SKM-1 treated with dmso at 0.1 percent for 144 hours (cell line): Measurements from ENCODE around the gene COBL.

ENCODE experiments used
- DNase-seq: peaks from one replicate; lab custom pipeline; 2025; ENCODE audit not compliant: unreplicated experiment; lab: John Stamatoyannopoulos, UW

Gene COBL

DNA sequence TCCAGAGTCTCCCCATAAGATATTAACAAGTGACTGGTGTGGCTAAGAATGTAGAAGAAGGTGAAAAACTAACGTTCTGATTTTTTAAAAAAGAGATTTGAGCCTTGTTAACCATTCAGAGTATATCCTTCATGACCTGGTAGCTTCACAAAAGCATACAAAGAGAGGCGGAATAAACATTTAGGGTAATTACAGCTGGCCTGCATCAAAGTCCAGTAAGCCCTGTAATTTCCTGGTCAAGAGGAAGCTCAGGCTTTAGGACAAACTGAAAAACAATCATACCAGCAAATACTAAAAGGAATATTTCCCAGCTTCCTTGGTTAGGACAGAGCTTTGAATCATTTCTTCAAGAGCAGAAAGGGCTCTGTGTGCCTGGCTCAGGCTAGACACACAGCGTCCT is 165.2 kb downstream of the COBL start:
- DNase-seq: no peak

DNA sequence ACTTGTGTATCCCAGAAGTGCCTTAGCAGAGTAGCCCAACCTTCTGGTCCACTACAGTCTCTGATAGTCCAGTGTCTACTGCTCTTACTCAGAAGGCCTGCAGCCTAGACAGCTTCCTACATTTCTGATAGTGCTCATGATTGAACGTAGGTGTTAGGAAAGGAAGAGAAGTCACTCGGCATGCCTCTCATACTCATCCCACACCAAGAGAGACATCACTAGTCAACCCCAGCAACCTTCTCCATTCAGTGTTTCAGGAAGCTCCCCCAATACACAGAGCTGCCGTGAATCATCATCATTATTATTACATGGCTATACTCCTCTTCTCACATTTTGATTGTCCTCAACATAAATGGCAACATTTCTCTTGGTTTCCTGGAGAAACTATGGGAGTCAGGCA is 166.4 kb downstream of the COBL start:
- no peak for DNase-seq

- DNase-seq: no peak
These were observed 168.4 kb downstream of the COBL start for GRCh38 chr7:51148216-51148615.

GRCh38 chr7:51146816-51147586 is 169.6 kb downstream of the COBL start:
- DNase-seq: no peak

DNA sequence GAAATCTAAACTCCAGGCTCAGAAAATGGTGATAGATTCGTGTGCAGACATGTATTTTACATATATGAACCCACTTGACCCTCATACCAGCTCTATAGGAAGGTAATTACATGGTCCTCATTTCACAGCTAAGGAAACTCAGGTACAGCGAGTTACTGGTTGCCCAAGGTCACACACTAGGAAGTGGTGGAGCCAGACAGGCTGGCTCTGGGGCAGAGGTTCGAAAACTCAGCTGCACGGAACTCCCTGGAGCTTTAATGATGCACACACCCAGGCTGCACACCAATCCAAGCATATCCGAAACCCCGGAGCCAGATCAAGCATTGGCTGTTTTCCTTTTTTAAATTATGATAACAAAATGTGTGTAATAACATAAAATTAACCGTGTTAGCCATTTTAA is 172.4 kb downstream of the COBL start:
- no peak for DNase-seq

DNA sequence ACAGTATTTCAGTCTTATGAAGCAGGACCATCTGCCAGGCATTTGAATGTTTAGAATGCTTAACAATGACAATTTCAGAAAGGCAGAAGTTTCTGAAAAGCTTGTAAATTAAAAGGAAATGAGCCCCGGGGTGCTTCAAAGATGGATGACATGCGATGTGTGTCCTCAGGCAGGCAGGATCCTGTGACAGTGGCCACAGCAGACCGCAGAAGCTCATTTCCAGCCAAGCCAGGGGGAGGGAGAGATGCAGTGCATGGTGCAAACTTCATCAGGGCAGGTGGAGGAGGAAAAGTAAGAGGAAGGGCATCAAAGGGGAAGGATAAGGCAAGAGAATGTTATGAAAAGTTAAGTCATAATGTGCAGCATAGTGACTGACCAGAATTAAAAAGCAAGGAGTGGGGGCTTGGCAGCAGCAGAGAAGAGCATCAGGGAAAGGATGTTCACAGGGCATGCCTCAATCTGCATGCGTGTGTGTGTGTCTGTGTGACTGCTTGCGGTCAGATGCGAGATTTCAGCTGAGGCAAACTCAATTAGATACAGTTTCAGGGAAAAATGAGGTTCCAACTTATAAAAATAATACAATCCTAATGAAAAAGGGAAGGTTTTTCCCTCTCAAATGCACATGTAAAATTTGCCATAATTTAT is 173.7 kb downstream of the COBL start:
- no peak for DNase-seq

GRCh38 chr7:51141451-51142003 is 175.1 kb downstream of the COBL start:
- no peak for DNase-seq

GRCh38 chr7:51140199-51141164 is 176.1 kb downstream of the COBL start:
- DNase-seq: no peak

DNA sequence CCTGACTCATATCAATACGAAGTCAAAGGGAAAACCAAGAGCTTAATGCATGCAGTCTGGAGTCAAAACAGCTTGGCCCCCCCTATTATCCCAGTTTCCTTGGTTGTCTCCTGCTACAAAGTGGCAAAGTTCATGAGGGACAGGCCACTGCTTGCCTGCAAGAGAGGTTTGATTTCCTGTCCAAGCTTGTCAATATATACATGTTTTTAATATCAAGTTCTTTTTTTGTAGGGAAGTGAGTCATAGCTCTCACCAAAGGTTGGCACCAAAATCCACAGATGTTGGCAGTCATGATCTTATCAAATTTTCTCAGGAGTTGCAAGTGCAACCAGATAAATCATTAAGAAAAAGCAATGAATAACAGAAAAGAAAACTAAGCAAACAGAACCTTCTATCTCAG is 176.8 kb downstream of the COBL start:
- DNase-seq: no peak

GRCh38 chr7:51138123-51139085 is 178.2 kb downstream of the COBL start:
- DNase-seq: no peak

GRCh38 chr7:51135576-51135975 is 181.0 kb downstream of the COBL start:
- no peak for DNase-seq

- DNase-seq: no peak
These were observed 182.6 kb downstream of the COBL start for GRCh38 chr7:51134013-51134441.

DNA sequence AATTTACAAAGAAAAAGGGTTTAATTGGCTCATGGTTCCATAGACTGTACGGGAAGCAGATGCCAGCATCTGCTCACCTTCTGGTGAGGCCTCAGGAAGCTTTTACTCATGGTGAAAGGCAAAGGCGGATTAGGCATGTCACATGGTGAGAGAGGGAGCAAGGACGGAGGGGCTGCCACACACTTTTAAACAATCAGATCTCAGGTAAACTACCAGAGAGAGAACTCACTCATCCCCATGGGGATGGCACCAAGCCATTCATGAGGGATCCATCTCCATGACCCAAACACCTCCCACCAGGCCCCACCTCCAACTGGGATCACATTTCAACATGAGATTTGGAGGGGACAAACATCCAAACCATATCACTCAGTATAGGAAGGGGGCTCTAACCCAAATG is 183.9 kb downstream of the COBL start:
- no peak for DNase-seq

DNA sequence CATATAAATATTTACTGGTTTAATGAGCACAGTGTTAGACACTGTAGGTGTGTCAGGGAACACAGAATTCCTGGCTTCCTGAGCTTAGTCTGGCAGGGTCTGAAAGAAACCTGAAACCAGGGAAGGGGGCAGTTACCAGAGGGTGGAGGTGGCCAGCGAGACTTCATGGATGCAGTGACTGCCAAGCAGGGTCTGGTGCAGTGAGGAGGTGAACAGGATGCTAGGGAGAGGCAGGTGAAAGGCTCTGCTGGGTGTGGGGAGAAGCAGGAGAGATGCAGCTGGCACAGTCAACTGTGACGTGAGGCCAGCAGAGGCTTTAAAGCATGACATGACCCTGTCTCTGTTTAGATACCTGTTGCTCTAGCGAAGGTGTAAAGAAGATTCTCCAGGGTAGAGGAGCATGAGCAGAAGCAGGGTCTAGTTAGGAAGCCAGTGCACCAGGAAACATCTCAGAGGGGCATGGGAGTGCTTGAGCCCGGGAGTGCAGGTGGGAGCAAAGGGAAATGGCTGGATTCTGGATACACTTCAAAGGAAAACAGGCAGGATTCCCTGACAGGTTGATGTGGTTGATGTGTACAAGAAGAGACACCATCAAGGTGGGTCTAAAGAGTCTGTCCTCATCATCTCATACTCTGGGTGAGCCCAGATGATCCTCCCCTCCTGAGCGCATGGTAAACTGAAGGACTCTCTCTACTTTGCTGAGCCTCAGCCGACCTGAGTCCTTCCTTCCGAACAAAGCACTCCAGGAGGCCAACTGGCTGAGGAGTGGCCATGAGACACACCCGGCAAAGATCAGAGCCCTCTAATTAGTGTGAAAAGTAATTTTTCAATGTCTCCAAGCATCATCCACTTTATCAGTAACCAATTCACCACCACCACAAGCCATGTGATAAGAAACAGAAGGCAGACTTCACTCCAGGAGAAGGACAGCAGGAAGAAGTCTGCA is 186.8 kb downstream of the COBL start:
- DNase-seq: no peak

DNA sequence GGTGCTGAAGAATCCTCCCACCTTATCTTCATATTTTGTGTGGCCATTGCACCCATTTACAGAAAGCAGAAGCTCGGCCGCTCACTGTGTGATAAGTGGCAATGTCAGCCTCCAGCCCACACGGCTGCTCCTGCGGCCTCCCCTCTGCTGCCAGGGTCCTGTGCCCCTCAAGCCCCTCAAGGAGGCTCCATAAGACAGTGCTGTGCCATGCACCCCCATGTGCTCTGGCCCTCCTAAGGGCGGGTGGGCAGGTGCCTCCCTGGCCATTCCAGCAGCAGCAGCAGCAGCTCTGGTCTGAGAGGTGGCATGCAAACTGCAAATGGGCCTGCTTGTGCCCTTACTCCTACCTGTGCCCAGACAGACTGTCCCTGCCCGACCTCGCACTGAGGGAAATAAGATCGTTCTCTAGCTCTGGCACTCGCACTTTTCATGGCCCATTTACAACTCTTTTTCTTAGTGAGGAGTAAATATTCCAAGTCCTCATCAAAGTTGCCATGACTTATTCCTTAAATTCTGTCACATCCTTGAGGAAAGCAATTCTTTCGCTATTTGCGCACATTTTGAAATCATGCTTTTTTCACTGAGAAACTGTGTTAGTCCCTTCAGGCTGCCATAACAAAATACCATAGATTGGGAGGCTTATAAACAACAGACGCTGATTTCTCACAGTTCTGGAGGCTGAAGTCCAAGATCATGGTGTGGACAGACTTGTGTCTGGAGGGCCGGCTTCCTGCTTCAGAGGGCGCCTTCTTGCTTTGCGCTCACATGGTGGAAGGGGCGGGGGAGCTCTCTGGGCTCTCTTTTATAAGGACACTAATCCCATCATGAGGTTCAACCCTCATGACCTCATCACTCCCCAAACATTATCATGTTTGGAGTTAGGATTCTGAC is 187.8 kb downstream of the COBL start:
- no peak for DNase-seq

DNA sequence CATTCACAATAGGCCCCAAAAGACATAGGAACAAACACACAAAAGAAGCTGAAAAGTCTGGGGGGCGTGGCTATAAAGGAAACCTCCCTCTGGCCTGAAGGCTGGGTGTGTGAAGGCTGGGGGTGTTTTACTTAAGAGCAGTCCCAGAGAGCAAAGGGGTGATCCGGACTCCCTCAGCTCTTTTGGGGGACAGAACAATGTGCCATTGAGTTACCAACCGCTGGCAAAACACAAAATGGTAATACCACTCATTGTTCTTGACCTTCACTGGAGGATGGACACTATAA is 189.0 kb downstream of the COBL start:
- DNase-seq: no peak

DNA sequence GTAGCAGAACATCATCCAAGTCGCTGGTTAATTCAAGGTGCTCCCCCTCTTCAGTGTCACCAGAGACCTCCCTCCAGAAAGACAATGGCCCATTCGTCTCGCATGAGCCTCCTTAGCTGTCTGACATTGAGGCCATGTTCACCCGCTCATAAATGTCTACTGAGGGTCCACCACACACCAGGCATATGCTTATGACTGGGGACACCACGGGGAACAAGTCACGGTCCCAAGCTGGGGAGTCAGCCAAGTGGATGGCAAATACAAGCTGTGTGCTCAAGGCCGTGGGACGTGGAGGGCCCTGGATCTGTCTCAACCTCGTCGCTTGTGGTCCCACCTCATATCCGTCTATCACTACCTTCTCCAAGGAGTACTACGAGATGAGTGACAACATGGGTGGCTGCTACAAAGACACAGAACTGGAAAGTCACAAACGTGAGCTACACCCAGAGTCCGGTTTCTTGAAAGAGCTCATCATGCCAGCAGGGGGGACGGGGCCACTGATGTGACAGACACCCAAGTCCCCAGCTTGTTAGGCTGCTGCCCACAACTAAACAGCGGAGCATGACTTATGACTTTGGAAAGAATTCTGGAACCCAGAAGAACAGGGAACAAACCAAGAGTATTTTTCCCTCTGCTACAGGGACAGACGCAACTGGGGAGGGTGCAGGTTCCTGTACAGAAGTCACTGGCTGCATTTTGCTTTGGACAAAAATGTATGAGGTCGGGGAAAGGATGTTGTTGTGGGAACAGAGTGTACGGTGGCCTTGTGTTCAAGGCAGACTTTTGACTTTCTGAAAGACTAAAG is 189.6 kb downstream of the COBL start:
- no peak for DNase-seq
